Measurements from ENCODE around the gene CHST6.
"Not testable (repeated sequence)": the region's sequence is repeated elsewhere in the genome, so short reads cannot be mapped to it uniquely, and the experiment has no call there.

Gene CHST6

DNA sequence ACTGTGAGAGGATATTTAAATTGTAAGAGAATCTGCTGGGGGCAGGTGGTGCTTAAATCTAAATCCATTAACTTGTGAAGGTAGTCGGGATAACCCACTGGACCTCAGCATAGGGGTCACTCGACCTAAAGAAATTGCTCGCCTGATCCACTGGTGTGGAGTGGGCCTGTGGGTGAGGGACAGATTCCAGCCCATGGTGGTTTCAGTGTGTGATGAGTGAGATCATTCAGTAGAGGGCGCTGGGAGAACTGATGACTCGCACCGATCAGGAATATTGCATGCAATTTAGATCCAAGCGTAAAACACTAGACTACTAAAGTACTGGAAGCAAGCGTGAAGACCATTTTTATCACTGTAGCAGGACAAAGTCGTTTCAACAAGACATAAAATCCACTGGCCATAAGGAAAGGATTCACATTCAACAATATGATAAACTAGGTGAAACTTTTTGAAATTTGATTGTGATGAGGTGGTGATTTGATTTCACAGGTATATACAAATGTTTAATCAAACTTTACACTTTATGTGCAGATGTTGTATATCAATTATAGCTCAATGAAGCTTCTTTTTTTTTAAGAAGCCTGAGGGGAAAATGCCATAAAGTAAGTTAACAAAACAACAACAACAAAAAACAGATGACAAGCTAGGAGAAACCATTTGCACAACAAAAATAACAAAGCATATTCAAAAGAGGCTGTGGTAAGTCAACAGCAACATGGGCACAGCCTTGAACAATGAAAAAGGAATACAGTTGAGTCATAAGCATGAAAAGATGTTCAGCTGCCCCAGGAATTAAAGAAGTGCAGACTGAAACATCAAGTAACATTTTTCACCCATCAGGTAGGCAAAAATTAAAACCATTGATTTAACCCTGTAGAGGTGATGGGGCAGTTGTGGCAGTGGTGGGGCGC lies 23.3 kb downstream of the CHST6 start:
- no peaks in the 10 kb centered on the region for H3K27me3 Mint-ChIP-seq

DNA sequence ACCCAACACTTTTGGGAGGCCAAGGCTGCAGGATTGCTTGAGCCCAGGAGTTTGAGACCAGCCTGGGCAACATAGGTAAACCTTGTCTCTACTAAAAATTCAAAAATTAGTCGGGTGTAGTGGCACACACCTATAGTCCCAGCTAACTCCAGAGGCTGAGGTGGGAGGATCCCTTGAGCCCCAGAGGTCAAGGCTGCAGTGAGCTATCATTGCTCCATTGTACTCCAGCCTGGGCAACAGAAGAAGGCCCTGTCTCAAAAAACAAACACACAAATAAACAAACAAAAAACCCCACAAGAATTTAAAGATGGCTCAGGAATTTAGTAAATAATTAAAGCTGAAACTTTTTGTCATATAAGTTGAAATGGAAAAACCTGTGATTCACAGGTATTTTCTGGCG lies 28.5 kb downstream of the CHST6 start:
- no peak for ATAC-seq
- H3K36me3 Mint-ChIP-seq: no peaks in the 10 kb centered on the region
- no peak overlapping the region for H3K27ac Mint-ChIP-seq
- H3K4me3 Mint-ChIP-seq: no peak overlapping the region
- peaks cover 31% of the 10 kb centered on the region for H3K4me1 Mint-ChIP-seq
- H3K9me3 Mint-ChIP-seq: no peaks in the 10 kb centered on the region
- no peaks in the 10 kb centered on the region for H3K27me3 Mint-ChIP-seq

More for the DNA sequence above, 23.3 kb downstream of the CHST6 start:
- peak; percentile 67 for ATAC-seq
- Mint-ChIP-seq H3K36me3 (no peaks in the 10 kb centered on the region), H3K4me1 (peaks cover 5% of the 10 kb centered on the region), H3K27ac (no peak overlapping the region), H3K9me3 (no peaks in the 10 kb centered on the region), H3K4me3 (no peak overlapping the region)

DNA sequence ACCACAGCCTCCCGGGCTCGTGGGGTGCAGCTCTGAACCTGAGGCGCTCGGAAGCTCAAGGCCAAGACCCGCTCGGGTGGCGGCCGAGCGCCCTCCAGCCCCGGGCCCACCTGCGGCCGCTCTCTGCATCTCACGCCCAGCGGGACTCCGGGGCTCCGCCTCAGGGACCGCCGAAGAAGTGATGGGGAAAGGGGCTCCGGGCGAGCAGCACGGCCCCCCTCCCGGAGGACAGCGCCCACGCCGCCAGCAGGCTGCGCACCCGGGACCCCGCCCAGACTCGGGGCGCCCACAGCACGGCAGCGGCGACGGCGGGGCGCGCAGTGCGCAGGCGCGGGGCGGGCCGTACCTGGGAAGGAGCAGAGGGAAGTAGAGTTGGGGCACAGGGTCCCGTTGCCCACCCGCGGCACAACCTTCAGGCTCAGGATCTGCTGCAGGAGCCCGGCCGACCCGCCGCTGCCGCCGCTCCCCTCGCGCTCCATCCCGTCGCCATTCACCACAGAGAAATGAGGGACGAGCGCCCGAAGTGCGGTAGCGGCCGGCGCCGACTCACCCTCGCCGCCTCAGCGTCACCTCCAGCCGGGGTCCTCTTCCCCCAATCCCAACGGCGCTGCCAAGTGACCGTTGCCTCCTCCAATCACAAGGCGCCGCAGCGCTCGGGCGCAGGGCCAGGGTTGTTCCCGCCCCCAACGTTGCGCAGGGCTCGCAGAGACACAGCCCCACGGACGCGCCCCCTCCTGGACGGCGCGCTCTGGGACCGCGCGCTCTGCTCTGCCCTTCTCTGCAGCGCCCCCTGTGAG lies 30.9 kb downstream of the CHST6 start, which contains the start of gene TMEM170A:
TMEM170A (minus strand) TSS at position 568 of the 797 bp plus-strand sequence; CDS start at position 479, 89 bp downstream.
- ATAC-seq: peak; percentile 99
- H3K4me1 Mint-ChIP-seq: peaks cover 45% of the 10 kb centered on the region
- peaks cover 12% of the 10 kb centered on the region for H3K36me3 Mint-ChIP-seq

GRCh38 chr16:75463389-75464121 lies 31.7 kb downstream of the CHST6 start:
- ATAC-seq: peak; percentile 17
- H3K4me3 Mint-ChIP-seq: peak overlapping the region; percentile 93

More for the DNA sequence above, 30.9 kb downstream of the CHST6 start, which contains the start of gene TMEM170A:
- H3K27ac Mint-ChIP-seq: peak within 1 kb of the TSS; percentile 84
- peak within 1 kb of the TSS; percentile 93 for H3K4me3 Mint-ChIP-seq
- H3K9me3 Mint-ChIP-seq: no peaks in the 10 kb centered on the region
- H3K27me3 Mint-ChIP-seq: no peaks in the 10 kb centered on the region

GRCh38 chr16:75462806-75463205 lies 32.4 kb downstream of the CHST6 start:
- no peaks in the 10 kb centered on the region for H3K9me3 Mint-ChIP-seq
- H3K4me1 Mint-ChIP-seq: peaks cover 60% of the 10 kb centered on the region
- H3K4me3 Mint-ChIP-seq: peak overlapping the region; percentile 93
- no peaks in the 10 kb centered on the region for H3K27me3 Mint-ChIP-seq
- peak overlapping the region; percentile 84 for H3K27ac Mint-ChIP-seq
- no peak for ATAC-seq
- H3K36me3 Mint-ChIP-seq: peaks cover 12% of the 10 kb centered on the region

More at GRCh38 chr16:75463389-75464121, 31.7 kb downstream of the CHST6 start:
- peaks cover 12% of the 10 kb centered on the region for H3K36me3 Mint-ChIP-seq
- not testable (repeated sequence) for H3K9me3 Mint-ChIP-seq, H3K27me3 Mint-ChIP-seq
- H3K27ac Mint-ChIP-seq: peak overlapping the region; percentile 84
- H3K4me1 Mint-ChIP-seq: peaks cover 52% of the 10 kb centered on the region

GRCh38 chr16:75461575-75461974 lies 33.7 kb downstream of the CHST6 start:
- Mint-ChIP-seq H3K27ac (no peak overlapping the region), H3K36me3 (peaks cover 12% of the 10 kb centered on the region), H3K4me1 (peaks cover 72% of the 10 kb centered on the region), H3K4me3 (no peak overlapping the region), H3K27me3 (no peaks in the 10 kb centered on the region), H3K9me3 (no peaks in the 10 kb centered on the region)
- ATAC-seq: no peak

- peak overlapping the region; percentile 17 for H3K27ac Mint-ChIP-seq
- H3K4me1 Mint-ChIP-seq: peaks cover 79% of the 10 kb centered on the region
- no peaks in the 10 kb centered on the region for H3K27me3 Mint-ChIP-seq
- H3K9me3 Mint-ChIP-seq: no peaks in the 10 kb centered on the region
- no peak for ATAC-seq
- H3K4me3 Mint-ChIP-seq: no peak overlapping the region
- peaks cover 12% of the 10 kb centered on the region for H3K36me3 Mint-ChIP-seq
Observed at GRCh38 chr16:75460446-75460845, 34.8 kb downstream of the CHST6 start.

GRCh38 chr16:75459691-75460090 lies 35.5 kb downstream of the CHST6 start:
- no peak overlapping the region for H3K4me3 Mint-ChIP-seq
- H3K36me3 Mint-ChIP-seq: peaks cover 12% of the 10 kb centered on the region
- no peaks in the 10 kb centered on the region for H3K27me3 Mint-ChIP-seq
- no peaks in the 10 kb centered on the region for H3K9me3 Mint-ChIP-seq
- no peak for ATAC-seq
- no peak overlapping the region for H3K27ac Mint-ChIP-seq
- H3K4me1 Mint-ChIP-seq: peaks cover 82% of the 10 kb centered on the region

GRCh38 chr16:75458439-75458838 lies 36.8 kb downstream of the CHST6 start:
- Mint-ChIP-seq H3K27me3 (no peaks in the 10 kb centered on the region), H3K36me3 (peaks cover 12% of the 10 kb centered on the region), H3K9me3 (no peaks in the 10 kb centered on the region), H3K4me3 (no peak overlapping the region), H3K4me1 (peaks cover 84% of the 10 kb centered on the region), H3K27ac (no peak overlapping the region)
- no peak for ATAC-seq

GRCh38 chr16:75458029-75458428 lies 37.2 kb downstream of the CHST6 start:
- Mint-ChIP-seq H3K36me3 (peaks cover 15% of the 10 kb centered on the region), H3K4me3 (no peak overlapping the region), H3K27ac (no peak overlapping the region), H3K27me3 (no peaks in the 10 kb centered on the region), H3K4me1 (peaks cover 84% of the 10 kb centered on the region), H3K9me3 (no peaks in the 10 kb centered on the region)
- ATAC-seq: no peak

- peaks cover 19% of the 10 kb centered on the region for H3K36me3 Mint-ChIP-seq
- H3K27me3 Mint-ChIP-seq: no peaks in the 10 kb centered on the region
- no peak for ATAC-seq
- peaks cover 81% of the 10 kb centered on the region for H3K4me1 Mint-ChIP-seq
- H3K9me3 Mint-ChIP-seq: no peaks in the 10 kb centered on the region
- no peak overlapping the region for H3K4me3 Mint-ChIP-seq
- no peak overlapping the region for H3K27ac Mint-ChIP-seq
Observed at GRCh38 chr16:75457485-75458021, 37.7 kb downstream of the CHST6 start.

- H3K27me3 Mint-ChIP-seq: no peaks in the 10 kb centered on the region
Observed at GRCh38 chr16:75456971-75457370, 38.3 kb downstream of the CHST6 start.

GRCh38 chr16:75456486-75456885 lies 38.8 kb downstream of the CHST6 start:
- Mint-ChIP-seq H3K4me1 (peaks cover 71% of the 10 kb centered on the region), H3K36me3 (peaks cover 22% of the 10 kb centered on the region)
- not testable (repeated sequence) for ATAC-seq, H3K4me3 Mint-ChIP-seq, H3K27me3 Mint-ChIP-seq, H3K27ac Mint-ChIP-seq, H3K9me3 Mint-ChIP-seq

More at GRCh38 chr16:75456971-75457370, 38.3 kb downstream of the CHST6 start:
- Mint-ChIP-seq H3K36me3 (peaks cover 19% of the 10 kb centered on the region), H3K27ac (no peak overlapping the region), H3K4me3 (no peak overlapping the region), H3K9me3 (no peaks in the 10 kb centered on the region), H3K4me1 (peaks cover 75% of the 10 kb centered on the region)
- no peak for ATAC-seq

DNA sequence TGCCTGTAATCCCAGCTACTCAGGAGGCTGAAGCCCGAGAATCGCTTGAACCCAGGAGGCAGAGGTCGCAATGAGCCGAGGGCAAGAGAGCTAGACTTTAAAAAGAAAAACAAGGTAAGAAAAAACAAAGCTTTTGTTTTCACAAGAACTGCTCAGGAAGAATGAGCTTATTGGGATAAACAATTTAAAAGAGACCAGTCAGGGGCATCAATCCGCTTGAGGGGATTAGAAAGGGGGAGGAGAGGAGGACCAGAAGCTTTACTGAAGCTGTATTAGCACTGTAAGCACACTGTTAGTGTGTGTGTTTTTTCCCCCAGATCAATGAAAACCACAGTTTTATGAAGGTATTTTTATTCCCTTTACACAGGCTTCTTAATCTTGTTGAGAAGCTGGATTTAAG lies 39.6 kb downstream of the CHST6 start:
- no peaks in the 10 kb centered on the region for H3K9me3 Mint-ChIP-seq
- H3K36me3 Mint-ChIP-seq: peaks cover 29% of the 10 kb centered on the region
- H3K4me3 Mint-ChIP-seq: no peak overlapping the region
- peaks cover 69% of the 10 kb centered on the region for H3K4me1 Mint-ChIP-seq
- no peak for ATAC-seq
- no peaks in the 10 kb centered on the region for H3K27me3 Mint-ChIP-seq
- no peak overlapping the region for H3K27ac Mint-ChIP-seq

All from stimulated activated memory B cell treated with anti-CD40 and anti-IgM and Interleukin-4, amounts not matched to agents 10 μg/mL and 1 μg/mL and 100 μg/mL, for 72 hours (primary cell).